GM19467 (cell line): ENCODE results near the gene REEP1.
"Not testable (repeated sequence)": the region's sequence is repeated elsewhere in the genome, so short reads cannot be mapped to it uniquely, and the experiment has no call there.

Source experiments
- ATAC-seq: cut with Tn5 transposase; IDR thresholded peaks from one replicate; pipeline ENCODE4 v1.9.1; 2021; ENCODE audit warnings: mild to moderate bottlenecking, moderate library complexity; ENCODE audit not compliant: unreplicated experiment

Gene REEP1

DNA sequence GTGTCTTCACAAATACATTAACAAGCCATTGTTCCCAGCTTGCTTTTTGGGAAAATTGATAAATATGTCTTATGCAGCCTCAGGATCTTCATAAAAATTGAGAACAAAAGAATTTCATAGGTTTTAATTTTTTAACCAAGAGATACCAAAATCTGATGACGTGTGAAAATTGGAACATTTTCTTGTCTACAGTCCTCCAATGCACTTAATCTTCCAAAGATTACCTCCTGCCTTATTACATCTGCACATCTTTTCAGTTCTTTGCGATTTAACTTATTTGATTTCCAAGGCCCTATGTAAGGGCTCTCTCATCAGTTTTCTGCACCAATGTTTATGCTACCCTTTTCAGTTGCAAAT lies 135.1 kb downstream of the REEP1 start:
- ATAC-seq = no peak

DNA sequence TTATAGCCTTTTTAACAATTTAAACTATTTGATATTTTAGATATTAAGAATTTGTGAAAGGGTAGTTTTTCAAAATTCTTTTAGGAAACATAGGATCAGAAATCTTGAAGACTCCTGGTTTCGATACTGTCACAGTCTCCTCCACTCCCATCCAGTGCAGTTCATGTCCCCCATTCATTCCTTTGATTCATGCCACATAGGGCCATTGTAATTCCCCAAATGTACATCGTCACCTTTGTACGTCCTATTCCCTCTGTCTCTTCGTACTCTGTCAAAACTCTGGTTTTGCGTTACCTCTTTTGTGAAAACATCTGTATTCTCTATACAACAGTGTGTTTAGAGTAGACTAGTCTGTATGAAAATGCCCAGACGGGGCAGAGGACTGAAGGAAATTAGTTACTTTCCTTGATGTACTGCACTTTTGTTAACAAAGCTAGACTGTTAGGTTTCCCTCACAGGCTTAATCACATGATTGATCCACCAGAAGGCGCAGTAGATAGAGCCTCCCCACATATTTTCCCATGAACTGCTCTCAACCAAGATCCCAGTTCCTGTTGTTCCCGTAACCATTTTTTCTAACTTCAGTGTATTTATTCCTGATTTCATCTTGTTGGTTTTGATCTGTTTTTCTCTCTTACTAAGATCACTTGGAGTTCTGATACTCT lies 135.6 kb downstream of the REEP1 start:
- no peak for ATAC-seq

DNA sequence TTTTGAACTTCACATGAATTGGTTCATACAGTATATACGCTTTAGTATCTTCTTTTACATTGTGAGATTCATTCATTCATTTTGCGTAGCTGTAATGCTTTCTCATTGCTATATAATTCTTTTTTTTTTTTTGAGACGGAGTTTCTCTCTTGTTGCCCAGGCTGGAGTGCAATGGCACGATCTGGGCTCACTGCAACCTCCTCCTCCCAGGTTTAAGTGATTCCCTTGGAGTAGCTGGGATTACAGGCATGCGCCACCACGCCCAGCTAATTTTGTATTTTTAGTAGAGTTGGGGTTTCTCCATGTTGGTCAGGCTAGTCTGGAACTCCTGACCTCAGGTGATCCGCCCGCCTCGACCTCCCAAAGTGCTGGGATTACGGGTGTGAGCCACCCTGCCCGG lies 136.9 kb downstream of the REEP1 start:
- ATAC-seq = not testable (repeated sequence)

DNA sequence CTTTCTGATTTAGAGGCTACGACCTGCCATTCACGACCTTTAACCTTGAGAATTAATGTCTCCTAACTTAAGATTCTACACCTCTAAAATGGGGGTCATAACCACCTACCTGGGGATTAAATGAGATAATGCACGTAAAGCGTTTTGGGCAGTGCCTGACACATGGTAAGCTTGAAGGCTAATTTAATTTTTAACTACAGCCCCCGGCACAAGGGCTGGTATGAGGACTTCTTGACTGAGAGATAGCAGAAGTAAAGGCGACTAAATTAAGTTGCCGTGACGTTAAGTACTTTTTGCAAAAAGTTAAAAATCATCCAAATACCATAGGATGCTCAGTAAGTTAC lies 137.6 kb downstream of the REEP1 start:
- no peak for ATAC-seq

DNA sequence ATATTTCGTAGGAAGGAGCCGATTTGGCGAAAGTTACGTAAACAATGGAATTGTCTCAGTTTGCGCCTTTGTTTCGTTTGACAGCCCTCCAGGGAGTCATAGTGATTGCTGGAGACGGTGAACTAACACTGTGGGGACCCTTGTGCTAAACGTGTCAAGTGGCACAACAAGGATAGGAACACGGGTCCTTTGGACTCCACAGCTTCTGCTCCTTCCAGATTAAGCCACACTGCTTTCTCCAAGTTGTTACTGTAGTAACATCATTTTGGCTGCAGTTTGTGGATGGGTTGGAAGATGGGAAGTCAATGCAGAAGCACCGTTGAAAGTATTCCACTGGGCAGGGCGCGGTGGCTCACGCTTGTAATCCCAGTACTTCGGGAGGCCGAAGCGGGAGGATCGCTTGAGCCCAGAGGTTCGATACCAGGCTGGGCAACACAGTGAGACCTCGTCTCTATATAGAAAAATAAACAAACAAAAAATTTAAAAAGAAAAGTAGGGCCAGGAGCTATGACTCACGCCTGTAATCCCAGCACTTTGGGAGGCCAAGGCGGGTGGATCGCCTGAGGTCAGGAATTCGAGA lies 141.5 kb downstream of the REEP1 start:
- no peak for ATAC-seq

DNA sequence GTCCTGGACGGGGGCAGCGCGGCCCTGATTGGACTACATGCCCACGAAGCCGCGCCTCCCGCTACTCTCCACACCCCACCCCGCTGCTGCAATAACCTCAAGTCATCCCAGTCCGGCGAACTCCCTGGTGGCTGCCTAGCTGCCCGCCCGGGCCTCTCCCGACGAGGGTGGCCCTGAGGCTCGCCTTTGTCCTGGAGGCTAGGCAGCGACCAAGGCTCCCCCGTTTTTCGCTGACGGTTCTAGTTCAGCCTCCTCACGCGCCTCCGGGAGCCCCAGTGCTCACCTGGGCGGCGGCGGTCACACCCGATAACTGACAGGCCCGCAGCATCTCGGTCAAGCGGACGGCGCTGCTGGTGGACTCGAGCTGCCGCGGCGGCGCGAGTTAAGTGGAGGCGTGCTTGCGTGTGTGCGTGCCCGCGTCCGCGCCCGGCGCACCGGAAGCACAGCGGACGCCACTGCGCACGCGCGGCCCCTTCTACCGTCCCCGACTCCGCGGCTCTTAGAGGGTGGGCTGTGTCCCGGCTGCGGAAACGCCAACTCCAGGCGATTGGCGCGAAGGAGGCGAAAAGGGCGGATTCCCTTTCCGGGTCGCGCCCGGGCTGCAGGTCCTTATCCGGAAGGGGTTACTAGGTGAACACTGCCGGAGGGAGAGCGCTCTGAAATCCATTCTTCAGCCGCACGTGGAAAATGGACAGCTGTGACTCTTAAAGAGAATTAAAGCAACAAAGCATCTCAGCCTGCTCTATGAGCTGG lies 142.2 kb downstream of the REEP1 start, which contains the start of gene IMMT:
IMMT (minus strand) TSS at position 408 of the 753 bp plus-strand sequence; CDS start at position 328, 80 bp downstream.
- peak; percentile 77 for ATAC-seq

DNA sequence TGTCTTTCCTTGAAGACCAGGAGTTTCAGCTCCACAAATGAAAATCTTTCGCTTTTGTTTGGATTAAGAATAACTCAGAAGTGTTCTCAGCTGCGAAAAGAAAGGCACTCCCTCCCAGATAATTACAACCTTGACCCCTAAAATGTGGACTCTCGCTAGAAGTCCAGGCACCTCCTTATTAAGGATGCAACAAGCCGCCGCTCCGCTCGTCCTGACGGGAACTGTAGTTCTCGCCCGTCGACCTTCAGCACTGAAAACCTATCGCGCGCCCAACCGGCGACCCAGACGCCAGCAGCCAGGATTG lies 142.7 kb downstream of the REEP1 start:
- ATAC-seq = no peak

DNA sequence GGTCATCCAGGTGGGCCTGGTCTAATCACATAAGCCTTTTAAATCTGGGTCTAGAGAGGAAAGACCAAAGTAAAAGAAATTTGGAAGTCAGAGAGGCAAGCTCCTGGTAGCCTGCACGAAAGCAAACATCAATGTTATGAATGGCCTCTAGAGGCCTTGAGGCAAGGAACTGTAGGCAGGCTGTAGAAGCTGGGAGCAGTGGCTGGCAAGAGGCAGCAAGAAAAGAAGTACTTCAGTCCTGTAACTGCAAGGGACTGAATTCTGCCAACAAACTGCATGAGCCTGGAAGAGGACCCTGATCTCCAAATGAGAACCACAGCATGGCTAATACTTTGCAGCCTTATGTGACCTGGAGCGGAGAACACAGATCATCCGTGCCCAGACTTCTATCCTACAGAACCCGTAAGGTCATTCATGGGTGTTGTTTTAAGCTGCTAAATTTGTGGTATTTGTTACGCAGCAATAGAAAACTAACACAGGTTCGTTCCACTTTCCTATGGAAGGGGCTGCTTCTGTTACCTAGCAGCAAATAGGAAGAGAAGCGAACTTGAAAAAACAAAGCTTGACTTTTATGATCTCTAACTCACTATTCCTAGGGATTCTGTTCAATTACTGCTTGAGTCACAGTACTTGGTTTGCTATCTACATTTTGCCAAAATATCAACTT lies 143.4 kb downstream of the REEP1 start:
- no peak for ATAC-seq

DNA sequence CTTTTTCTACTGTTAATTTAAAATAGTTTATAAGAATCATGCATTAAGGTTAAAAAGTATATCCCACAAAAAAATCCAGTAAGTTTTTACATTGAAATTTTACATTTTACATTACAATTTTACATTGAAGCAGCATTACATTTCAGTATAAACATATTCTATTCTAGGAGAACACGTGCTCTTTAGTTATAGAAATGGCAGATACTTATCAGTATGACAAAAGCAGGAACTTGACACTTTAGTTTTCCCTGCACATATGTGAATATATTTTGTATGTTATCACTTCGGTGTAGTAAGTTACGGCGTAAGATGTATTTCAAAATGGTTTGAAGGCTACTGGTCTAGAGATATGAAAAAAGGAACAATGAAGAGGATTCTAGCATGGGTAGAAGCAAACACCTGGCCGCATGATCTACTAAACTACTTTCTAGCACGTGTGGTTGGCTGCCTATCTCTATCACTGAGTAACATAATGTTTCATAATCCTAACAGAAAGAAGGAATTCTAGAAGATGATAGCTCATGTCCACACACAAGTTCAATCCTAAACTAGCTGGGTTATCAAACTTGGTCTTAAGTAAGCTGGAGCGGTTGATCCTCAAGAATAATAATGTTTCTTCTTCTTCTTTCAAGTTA lies 147.5 kb downstream of the REEP1 start:
- ATAC-seq = no peak

DNA sequence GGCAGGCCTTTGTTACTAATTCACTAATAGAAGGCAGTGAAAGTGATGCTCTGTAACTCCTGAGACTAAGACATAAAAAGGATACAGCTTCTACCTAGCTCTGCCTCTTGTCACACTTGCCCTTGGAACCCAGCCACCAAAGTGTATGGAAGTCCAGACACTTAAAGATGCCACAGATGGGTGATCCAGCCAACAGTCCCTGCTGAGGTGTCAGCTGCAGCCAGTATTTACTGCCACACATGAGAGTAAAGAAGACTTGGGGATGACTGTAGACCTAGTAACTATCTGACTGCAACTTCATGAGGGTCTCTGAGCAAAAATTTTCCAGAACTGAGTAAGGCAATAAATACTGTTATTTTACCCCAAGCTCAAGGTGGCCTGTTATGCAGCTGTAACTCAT lies 151.0 kb downstream of the REEP1 start:
- ATAC-seq = no peak

DNA sequence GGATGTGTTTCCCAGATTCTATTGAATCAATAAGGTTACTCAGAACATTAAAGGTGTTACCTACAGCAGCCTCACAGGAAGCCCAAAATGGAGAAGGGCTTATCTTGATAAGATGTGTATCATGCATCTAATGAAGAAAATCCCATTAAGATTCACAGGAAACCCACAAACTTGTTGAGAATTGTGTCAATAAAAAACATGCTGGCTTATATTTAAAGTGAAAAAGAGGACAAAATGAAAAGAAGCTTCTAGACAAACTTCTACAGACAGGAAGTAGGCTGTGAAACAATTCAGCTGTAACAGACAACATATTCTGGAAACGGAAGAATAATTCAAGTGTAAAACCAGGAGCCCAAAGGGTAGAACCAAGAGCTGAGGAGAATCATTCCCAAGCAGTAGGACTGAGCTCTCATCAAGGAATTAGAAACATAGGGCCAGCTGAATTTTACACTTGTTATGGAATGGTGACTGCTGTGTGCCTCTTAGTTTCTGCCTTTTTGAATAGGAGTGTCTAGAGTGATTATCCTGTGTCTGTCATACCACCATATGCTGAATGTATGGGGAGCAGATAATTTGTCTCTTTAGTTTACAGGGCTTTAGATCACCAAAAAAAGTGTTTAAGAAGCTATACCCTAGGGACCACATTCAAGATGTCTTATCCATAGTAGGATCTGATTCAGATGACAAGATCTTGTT lies 151.8 kb downstream of the REEP1 start:
- ATAC-seq = no peak

DNA sequence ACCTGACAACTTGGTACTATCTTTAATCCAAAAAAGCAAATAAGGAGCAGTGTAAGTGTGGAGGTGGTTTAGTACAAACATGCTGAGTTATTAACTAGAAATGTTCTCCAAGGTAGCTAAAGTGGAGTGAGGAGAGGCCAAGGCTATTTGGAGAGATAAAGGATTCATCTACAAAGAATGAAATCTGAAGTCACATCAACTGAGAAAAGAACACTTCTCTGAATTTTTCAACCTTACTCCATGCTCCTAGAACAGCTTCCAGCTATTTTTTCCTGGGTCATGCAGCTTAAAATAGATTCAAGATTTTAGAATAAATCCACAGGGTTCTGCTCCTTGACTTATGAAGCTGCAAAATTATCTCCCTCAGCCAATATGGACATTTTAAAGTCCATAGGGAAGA lies 160.8 kb downstream of the REEP1 start:
- ATAC-seq = no peak

DNA sequence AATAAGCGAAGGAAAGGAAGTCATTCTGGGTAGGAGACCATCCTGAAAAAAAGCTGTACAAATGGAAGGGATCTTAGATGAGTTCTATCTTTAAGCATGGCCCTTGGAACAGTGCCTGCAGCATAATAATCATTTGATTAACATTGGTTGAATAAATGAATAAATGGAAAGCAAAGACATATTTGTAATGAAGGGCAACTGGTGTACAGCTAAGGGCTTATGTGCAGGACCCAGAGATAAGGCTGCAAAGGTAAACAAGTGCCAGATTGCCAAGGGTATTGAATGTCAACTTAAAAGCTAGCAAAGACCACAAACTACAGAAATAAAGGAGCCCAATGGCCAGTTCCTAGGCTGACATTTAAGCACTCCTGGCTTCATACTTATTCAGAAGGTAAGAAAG lies 161.6 kb downstream of the REEP1 start:
- ATAC-seq = no peak

DNA sequence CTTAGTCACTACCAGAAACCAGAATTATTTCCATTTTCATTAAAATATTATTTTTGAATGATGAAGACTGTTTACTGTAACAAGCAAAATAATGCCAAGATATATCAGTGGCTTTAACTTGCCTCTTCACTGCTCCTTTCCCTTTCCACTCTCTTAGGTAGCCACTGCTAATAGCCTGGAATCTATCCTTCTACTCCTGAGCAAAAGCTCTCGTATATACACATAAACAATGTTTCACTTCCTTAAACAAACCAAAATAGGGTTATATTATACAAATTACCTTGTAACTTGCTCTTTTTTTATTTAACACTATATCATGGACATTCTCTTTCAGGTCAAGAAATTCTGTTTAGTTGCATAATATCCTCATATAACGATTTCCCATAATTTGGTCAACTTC lies 163.0 kb downstream of the REEP1 start:
- ATAC-seq = no peak

DNA sequence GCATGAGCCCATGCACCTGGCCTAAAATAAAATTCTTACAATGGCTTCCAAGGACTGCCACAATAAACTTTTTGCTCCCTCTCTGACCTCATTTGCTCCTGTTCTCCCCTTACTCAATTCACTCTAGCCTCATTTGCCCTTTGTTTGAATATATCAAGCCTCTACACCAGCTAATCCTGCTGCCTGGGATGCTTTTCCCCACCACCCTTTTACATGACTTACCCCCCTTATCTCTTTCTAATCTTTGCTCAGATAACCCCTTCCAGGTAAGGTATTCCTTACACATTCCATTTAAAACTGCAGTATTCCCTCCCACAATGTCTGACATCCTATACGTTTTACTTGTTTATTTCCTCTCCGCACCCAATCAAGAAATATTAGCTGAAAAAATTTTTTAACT lies 164.8 kb downstream of the REEP1 start:
- ATAC-seq = no peak

DNA sequence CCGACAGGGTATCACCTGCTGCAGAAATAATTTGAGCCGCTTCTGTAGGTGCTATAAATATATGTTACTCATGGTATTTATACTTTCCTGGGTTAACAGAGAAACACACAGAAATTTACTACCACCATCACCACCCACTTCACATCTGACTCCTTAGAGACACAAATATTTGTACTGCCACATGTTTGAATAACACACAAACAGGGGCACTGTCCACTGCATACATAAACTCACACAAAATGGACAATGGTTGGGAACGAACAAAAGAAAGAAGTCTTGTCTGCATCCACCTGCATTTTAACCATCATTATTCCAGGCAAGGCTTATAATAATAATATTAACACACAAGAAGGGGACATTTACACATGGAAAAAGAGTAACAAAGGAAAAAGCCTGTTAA lies 166.1 kb downstream of the REEP1 start:
- no peak for ATAC-seq

DNA sequence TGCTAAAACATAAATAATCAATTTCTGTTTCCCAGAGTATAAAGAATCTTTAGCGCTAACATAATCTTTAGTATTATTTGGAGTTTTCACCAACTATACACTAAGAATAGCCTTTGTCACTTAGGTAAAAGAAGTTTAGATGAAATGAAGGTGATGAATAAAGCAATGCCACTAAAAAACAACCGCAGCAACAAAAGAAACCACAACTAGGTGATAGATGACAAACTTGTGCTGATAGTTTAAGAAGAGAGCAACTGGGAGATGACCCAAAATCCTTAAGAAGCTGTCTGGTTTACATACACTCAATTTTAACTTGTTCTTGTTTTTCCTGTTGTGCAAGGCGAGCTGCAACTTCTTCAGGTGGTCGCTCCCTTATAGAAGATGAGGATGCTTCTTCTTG lies 167.0 kb downstream of the REEP1 start:
- ATAC-seq = no peak
